Prostate gland (tissue), 2 donors: Measurements from ENCODE around the gene RAD51B. TPM values are rescaled to one million over a fixed set of nuclear protein-coding genes. Genes with fewer than 3 reads are reported as not detected.

Experiments used
- DNase-seq: peaks from one replicate; pipeline ENCODE4 v3.0.0-alpha.2; 2019; ENCODE audit warnings: low spot score
- H3K27ac ChIP-seq, 2 donors: fragments of 200-600 bp; sonication (generic); 2 replicates each; pipeline ENCODE4 v1.5.1; 2017 to 2019
- H3K27me3 ChIP-seq: fragments of 200-600 bp; sonication (generic); replicated peaks from 2 replicates; pipeline ENCODE4 v1.5.1; 2019; ENCODE audit not compliant: insufficient read depth
- H3K36me3 ChIP-seq, 2 donors: fragments of 200-600 bp; sonication (generic); 1 replicate in 1 of 2; 2 replicates in 1 of 2; pipeline versions ENCODE4 v1.5.1 to v1.8.1; 2017 to 2019
- H3K4me1 ChIP-seq: fragments of 200-600 bp; sonication (generic); replicated peaks from 2 replicates; pipeline ENCODE4 v1.5.1; 2019
- H3K4me3 ChIP-seq, 2 donors: fragments of 200-600 bp; sonication (generic); 2 replicates each; pipeline ENCODE4 v1.5.1; 2017 to 2019
- H3K9me3 ChIP-seq: fragments of 200-600 bp; sonication (generic); 2 replicates; pipeline ENCODE4 v1.5.1; 2017
- CTCF ChIP-seq, 4 experiments: fragments of 200-600 bp in 2 of 4; fragments of 450-650 bp in 2 of 4; sonication (generic) in 2 of 4; IDR thresholded peaks; 1 replicate in 3 of 4; 2 replicates in 1 of 4; pipeline ENCODE4 v1.5.1; 2016 to 2019; ENCODE audit warnings: antibody characterized with exemption in 4 of 4, mild to moderate bottlenecking in 2 of 4, moderate library complexity in 2 of 4
- POLR2A ChIP-seq: fragments of 450-650 bp; IDR thresholded peaks from one replicate; pipeline ENCODE4 v1.6.1; 2016; ENCODE audit warnings: antibody characterized with exemption, mild to moderate bottlenecking
- POLR2AphosphoS5 ChIP-seq: sonication (generic); formaldehyde crosslinking; IDR thresholded peaks from one replicate; pipeline ENCODE4 v1.6.1; 2017; ENCODE audit warnings: antibody characterized with exemption
- WGBS: methylation state at CpG from one replicate; pipeline ENCODE4 v1.1.5; 2018; 5-methylcytosine and 5-hydroxymethylcytosine counted together
- intact Hi-C: fragments of 100-400 bp; cut with DNase I; formaldehyde crosslinking; loops from one replicate; pipeline ENCODE4 v1.14.2; 2022
- total RNA-seq, 2 donors: library from RNA; depleted of rRNA; stranded (reverse); fragments of >200 nt; gene quantifications; one replicate each; pipeline ENCODE4 v1.1.0, GENCODE V29; 2016

Gene RAD51B
- total RNA-seq, 2 donors from 2014 or later: 14.9 to 35.8 TPM

GRCh38 chr14:68691031-68691791 lies 871.6 kb downstream of the RAD51B start:
- no peaks in the 10 kb centered on the region for H3K4me1 ChIP-seq
- H3K9me3 ChIP-seq: no peaks in the 10 kb centered on the region
- no peak overlapping the region for H3K4me3 ChIP-seq
- H3K27ac ChIP-seq: no peak overlapping the region
- intact Hi-C loops: no loop called here
- no peaks in the 10 kb centered on the region for H3K36me3 ChIP-seq
- no peak for DNase-seq
- no peaks in the 10 kb centered on the region for H3K27me3 ChIP-seq
- TF ChIP-seq CTCF (IDR thresholded peaks at IDR 0.05): no peak
- no peak for TF ChIP-seq POLR2A
- no peak for TF ChIP-seq POLR2AphosphoS5
- 89% methylated on average over 24 of the region's 24 CpGs for WGBS

- 94% methylated on average over 3 of the region's 3 CpGs for WGBS
- no peak overlapping the region for H3K27ac ChIP-seq
- DNase-seq: no peak
- H3K9me3 ChIP-seq: no peaks in the 10 kb centered on the region
- H3K4me3 ChIP-seq: no peak overlapping the region
- no peak for TF ChIP-seq CTCF (IDR thresholded peaks at IDR 0.05)
- TF ChIP-seq POLR2AphosphoS5: no peak
- no peak for TF ChIP-seq POLR2A
- intact Hi-C loops: no loop called here
- H3K36me3 ChIP-seq: no peaks in the 10 kb centered on the region
- H3K4me1 ChIP-seq: no peaks in the 10 kb centered on the region
- no peaks in the 10 kb centered on the region for H3K27me3 ChIP-seq
Measured at GRCh38 chr14:68691792-68692118, 872.2 kb downstream of the RAD51B start.

- Histone ChIP-seq H3K4me1 (no peaks in the 10 kb centered on the region), H3K27me3 (no peaks in the 10 kb centered on the region), H3K36me3 (no peaks in the 10 kb centered on the region), H3K27ac (no peak overlapping the region), H3K4me3 (no peak overlapping the region), H3K9me3 (no peaks in the 10 kb centered on the region)
- TF ChIP-seq POLR2A (no peak), POLR2AphosphoS5 (no peak), CTCF (IDR thresholded peaks at IDR 0.05) (no peak)
- intact Hi-C loops: no loop called here
- WGBS: 92% methylated on average over 8 of the region's 8 CpGs
- no peak for DNase-seq
Measured at GRCh38 chr14:68692216-68692615, 872.6 kb downstream of the RAD51B start.

- Histone ChIP-seq H3K27ac (no peak overlapping the region), H3K4me3 (no peak overlapping the region), H3K9me3 (no peaks in the 10 kb centered on the region), H3K36me3 (no peaks in the 10 kb centered on the region), H3K27me3 (no peaks in the 10 kb centered on the region), H3K4me1 (no peaks in the 10 kb centered on the region)
- intact Hi-C loops: no loop called here
- no peak for DNase-seq
- WGBS: 86% methylated on average over 14 of the region's 14 CpGs
- TF ChIP-seq POLR2A (no peak), CTCF (IDR thresholded peaks at IDR 0.05) (no peak), POLR2AphosphoS5 (no peak)
Measured at GRCh38 chr14:68692916-68693771, 873.6 kb downstream of the RAD51B start.
